GM06990 (cell line): ENCODE results near the gene RUNX3.

ENCODE experiments used
- DNase-seq: peaks from one replicate; pipeline ENCODE4 v3.0.0-alpha.2; 2011; ENCODE audit not compliant: insufficient read length; ENCODE audit errors: extremely low read depth
- H3K27me3 ChIP-seq: replicated peaks from 2 replicates; pipeline ENCODE4 v1.6.0; 2011; ENCODE audit warnings: low read length; ENCODE audit not compliant: control insufficient read depth, insufficient read depth
- H3K36me3 ChIP-seq: 2 replicates; pipeline ENCODE4 v1.5.1; 2011; ENCODE audit warnings: low read length; ENCODE audit not compliant: control insufficient read depth, insufficient read depth
- H3K4me3 ChIP-seq: replicated peaks from 2 replicates; pipeline ENCODE4 v1.5.1; 2011; ENCODE audit warnings: low read depth, mild to moderate bottlenecking, control low read depth, low read length
- CTCF ChIP-seq: IDR thresholded peaks from 2 replicates; pipeline ENCODE4 v1.5.1; 2011; ENCODE audit warnings: low read length, control low read depth, mild to moderate bottlenecking, inconsistent platforms; ENCODE audit not compliant: insufficient read depth, poor library complexity, severe bottlenecking

Gene RUNX3

GRCh38 chr1:24946861-24947658 is 17.0 kb upstream of the RUNX3 start:
- H3K27me3 ChIP-seq, result no peaks in the 10 kb centered on the region
- TF ChIP-seq CTCF, result no peak
- H3K4me3 ChIP-seq, result no peak overlapping the region; the same call in 1 of the 2 replicates
- H3K36me3 ChIP-seq, result peaks cover 8% of the 10 kb centered on the region
- peak; percentile 79 for DNase-seq

DNA sequence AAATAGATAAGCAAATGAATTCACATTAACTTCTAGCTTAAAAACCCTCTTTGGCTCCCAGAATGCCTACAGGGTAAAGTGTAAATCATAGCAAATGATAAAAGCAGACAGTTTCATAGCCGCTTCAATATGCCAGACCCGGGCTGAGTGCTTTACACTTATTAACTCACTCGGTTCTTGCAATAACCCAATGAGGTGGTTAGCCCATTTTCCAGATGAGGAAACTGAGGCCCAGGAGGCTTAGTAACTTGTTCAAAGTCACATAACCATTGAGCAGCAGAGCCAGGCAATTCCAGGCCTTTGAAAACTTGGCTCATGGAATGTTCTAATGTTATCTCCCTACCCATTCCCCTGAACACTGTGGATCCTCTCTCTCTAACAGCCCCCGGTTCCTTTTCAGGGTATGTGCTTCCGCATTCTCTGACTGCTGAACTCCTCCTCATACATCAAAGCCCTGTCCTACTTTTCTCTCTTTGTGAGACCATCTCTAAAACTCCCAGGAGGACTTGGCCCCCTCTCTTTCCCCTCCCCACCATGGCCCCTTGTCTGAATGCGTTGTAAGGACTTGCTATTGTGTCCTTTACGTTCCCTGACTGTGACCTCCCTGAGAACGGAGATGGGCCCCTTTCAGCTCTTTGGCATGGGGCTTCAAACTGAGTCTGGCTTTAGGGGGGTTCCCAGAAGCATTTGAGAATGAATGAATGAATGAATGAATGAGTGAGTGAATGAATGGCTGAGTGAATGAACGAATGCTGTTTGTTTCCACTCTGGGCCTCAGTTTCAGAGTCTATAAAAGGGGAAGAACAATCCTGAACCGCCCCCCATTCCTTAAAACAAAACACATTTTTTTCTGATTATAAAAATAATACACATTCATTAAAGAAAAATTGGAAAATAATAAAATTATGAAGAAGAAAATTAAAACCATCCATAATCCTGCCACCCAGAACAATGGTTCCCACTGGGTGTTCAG is 15.6 kb upstream of the RUNX3 start:
- TF ChIP-seq CTCF, result no peak
- peaks cover 12% of the 10 kb centered on the region for H3K36me3 ChIP-seq
- DNase-seq, result no peak

GRCh38 chr1:24944318-24944717 is 14.2 kb upstream of the RUNX3 start:
- TF ChIP-seq CTCF, result no peak
- H3K27me3 ChIP-seq, result no peaks in the 10 kb centered on the region

More for the DNA sequence above, 15.6 kb upstream of the RUNX3 start:
- Histone ChIP-seq H3K27me3 (no peaks in the 10 kb centered on the region), H3K4me3 (no peak overlapping the region)

GRCh38 chr1:24942789-24943188 is 12.7 kb upstream of the RUNX3 start:
- no peak for DNase-seq

More at GRCh38 chr1:24944318-24944717, 14.2 kb upstream of the RUNX3 start:
- Histone ChIP-seq H3K4me3 (no peak overlapping the region), H3K36me3 (peaks cover 13% of the 10 kb centered on the region)
- no peak for DNase-seq

GRCh38 chr1:24941564-24941963 is 11.5 kb upstream of the RUNX3 start:
- Histone ChIP-seq H3K27me3 (no peaks in the 10 kb centered on the region), H3K4me3 (no peak overlapping the region), H3K36me3 (peaks cover 18% of the 10 kb centered on the region)
- DNase-seq, result no peak
- no peak for TF ChIP-seq CTCF

More at GRCh38 chr1:24942789-24943188, 12.7 kb upstream of the RUNX3 start:
- TF ChIP-seq CTCF, result no peak
- Histone ChIP-seq H3K27me3 (no peaks in the 10 kb centered on the region), H3K4me3 (no peak overlapping the region), H3K36me3 (peaks cover 16% of the 10 kb centered on the region)
